ENCODE data around the gene NEK8. TPM values are rescaled to one million over a fixed set of nuclear protein-coding genes. Genes with fewer than 3 reads are reported as not detected.
A peak's percentile ranks its signal among the peaks of the same experiment; 100 is the strongest.

Gene NEK8
- total RNA-seq, 2 experiments from 2014 or later, result 3.6 to 3.9 TPM

DNA sequence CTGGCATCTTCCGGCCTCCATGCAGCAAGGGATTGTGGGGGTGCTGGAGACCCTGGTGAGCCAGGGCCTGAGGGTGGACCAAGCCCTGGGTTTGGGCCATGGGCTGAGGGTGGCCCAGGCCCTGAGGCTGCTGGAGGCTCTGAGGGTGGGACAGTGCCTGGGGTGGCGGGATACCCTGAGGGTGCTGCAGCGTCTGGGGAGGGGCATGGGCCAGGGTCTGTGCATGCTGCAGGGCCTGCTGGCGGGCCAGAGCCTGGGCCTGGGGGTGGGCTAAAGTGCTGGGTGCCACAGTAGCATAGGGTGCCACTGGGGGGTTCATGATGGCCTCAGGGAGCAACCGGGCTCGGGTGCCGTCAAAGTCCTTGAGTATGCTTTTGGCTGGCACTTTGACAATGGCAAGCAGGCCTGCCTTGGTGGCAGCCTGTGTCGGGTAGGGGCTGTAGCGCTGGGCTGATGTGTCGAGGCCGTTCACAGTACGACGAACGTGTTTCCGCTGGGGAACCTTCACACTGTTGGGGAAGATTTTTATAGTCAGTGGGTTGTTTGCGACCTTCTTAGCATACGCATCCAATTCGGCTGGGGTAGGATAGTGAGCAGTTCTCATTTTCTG, 30.8 kb downstream of the NEK8 start:
- intact Hi-C loops (cut with micrococcal nuclease), result no loop called here
- no peak for ATAC-seq
- Mint-ChIP-seq H3K4me1 (ENCODE audit: low read depth) (peaks cover 12% of the 10 kb centered on the region), H3K36me3 (ENCODE audit: low read depth) (peaks cover 12% of the 10 kb centered on the region), H3K4me3 (no peak overlapping the region), H3K9me3 (no peaks in the 10 kb centered on the region), H3K27ac (no peak overlapping the region), H3K27me3 (no peaks in the 10 kb centered on the region)
- CTCF ChIA-PET, result interaction anchor here (7.1 kb wide), 1 partner anchor 32 kb away, joined by 99 read pairs; the partner anchor contains the start of genes NEK8 and TLCD1
- TF ChIP-seq, protein P1, sequence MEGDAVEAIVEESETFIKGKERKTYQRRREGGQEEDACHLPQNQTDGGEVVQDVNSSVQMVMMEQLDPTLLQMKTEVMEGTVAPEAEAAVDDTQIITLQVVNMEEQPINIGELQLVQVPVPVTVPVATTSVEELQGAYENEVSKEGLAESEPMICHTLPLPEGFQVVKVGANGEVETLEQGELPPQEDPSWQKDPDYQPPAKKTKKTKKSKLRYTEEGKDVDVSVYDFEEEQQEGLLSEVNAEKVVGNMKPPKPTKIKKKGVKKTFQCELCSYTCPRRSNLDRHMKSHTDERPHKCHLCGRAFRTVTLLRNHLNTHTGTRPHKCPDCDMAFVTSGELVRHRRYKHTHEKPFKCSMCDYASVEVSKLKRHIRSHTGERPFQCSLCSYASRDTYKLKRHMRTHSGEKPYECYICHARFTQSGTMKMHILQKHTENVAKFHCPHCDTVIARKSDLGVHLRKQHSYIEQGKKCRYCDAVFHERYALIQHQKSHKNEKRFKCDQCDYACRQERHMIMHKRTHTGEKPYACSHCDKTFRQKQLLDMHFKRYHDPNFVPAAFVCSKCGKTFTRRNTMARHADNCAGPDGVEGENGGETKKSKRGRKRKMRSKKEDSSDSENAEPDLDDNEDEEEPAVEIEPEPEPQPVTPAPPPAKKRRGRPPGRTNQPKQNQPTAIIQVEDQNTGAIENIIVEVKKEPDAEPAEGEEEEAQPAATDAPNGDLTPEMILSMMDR (IDR thresholded peaks at IDR 0.05), result no peak
- no peak for DNase-seq
- POLR2A ChIA-PET, result interaction anchor here (1.3 kb wide), 1 partner anchor 123 kb away, joined by 3 read pairs; no protein-coding TSS in a partner anchor

DNA sequence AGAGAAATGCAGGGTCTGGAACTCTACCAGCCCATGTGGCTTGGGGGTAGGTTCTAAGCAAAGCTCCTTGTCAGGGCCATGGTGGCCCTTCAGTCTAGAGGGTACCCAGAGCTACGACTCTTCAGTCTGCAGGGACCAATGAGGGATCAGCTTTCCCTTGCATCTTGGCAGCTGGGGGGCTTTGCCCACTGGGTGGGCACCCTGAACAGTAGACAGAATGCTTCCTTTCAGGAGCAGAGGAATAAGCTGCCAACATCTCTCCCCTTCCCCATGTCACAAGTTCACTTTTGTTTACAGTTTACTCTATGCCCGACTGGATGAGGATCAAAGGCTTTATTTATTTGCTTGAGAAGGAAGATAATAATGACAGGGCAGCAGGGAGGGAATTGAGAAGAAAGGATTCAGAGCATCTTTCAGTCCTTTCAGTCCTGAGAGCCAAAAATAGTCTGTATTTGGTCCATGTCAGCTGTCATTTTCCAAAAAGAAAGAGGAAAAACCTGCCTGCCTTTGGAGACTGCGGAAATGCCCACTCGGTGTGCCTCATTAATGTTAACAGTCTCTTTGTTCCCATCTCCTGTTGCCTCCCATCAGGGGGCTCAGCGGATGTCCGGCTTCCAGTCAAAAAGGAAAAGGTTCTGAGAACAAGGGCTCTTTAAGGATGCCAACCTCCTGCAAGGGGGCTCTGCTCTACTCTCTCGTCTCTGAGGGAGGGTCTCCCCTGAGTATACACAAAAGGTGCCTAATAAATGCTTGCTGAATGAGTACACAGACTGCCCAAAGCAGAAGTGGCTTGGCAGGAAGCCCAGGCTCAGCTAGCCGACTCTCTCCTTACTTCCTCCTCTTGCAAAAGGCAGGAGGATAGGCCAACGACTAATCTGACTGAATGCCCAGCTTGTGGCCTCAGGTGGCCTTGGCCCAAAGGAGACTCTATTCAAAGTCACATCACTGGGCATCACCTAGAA, 32.3 kb downstream of the NEK8 start:
- Mint-ChIP-seq H3K27ac (no peak overlapping the region), H3K36me3 (ENCODE audit: low read depth) (peaks cover 10% of the 10 kb centered on the region), H3K4me1 (ENCODE audit: low read depth) (peaks cover 14% of the 10 kb centered on the region), H3K27me3 (no peaks in the 10 kb centered on the region), H3K4me3 (no peak overlapping the region), H3K9me3 (no peaks in the 10 kb centered on the region)
- TF ChIP-seq, protein P1 (IDR thresholded peaks at IDR 0.05), result no peak
- ChIA-PET CTCF (interaction anchor here (1.2 to 7.1 kb wide), 8 partner anchors 9 to 192 kb away, joined by 3 to 109 read pairs (median 31); partner anchors contain the start of genes NEK8, PHF12, TLCD1 and TRAF4), POLR2A (interaction anchor here (1.3 to 4.6 kb wide), 5 partner anchors 10 to 121 kb away, joined by 3 to 31 read pairs (median 8); partner anchors contain the start of gene RPL23A)
- ATAC-seq (no peak), DNase-seq (no peak)
- intact Hi-C loops (cut with micrococcal nuclease), result loop anchor here (5.0 kb wide), 1 partner anchor 34 kb away; the partner anchor contains the start of genes NEK8 and TLCD1

DNA sequence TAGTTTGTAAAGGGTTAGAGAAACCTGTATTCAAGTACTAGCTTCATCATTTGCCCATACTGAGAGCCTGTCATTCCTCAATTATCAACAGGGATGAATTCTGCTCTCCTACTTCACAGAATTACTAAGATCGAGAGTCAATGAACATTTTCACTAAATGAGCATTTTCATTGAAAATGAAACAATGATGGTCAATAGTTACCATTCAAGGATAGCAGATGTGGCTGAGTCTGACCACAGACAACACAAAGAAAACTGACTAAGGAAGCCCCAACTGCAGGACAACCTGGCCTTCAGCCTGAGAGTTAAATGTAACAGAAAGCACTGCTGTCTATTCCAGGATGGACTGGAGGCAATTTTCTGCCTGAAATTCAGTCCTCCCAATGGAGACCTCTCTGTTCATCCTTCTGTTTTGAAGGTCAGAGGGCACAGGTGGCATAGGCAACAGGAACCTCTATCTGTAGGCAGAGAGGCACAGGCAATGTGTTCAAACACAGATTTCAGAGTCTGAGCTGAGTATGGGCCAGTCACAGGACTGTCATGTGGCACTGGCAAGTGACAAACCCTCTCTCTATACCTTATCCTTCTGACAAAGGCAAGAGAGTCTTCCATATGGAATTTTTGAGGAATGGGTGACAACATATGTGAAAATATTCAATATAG, 34.7 kb downstream of the NEK8 start:
- intact Hi-C loops (cut with micrococcal nuclease), result loop anchor here (5.0 kb wide), 1 partner anchor 36 kb away; the partner anchor contains the start of genes NEK8 and TLCD1
- ChIA-PET POLR2A (interaction anchor here (0.8 to 4.6 kb wide), 10 partner anchors 9 to 135 kb away, joined by 3 to 31 read pairs (median 8); partner anchors contain the start of genes FLOT2 and RPL23A), CTCF (interaction anchor here (0.6 to 7.1 kb wide), 67 partner anchors 11 to 361 kb away, joined by 3 to 109 read pairs (median 7); partner anchors contain the start of genes DHRS13, FAM222B, FLOT2 and NEK8)
- TF ChIP-seq, protein P1 (IDR thresholded peaks at IDR 0.05), result no peak
- peaks cover 13% of the 10 kb centered on the region for H3K36me3 Mint-ChIP-seq (ENCODE audit: low read depth)
- no peak overlapping the region for H3K4me3 Mint-ChIP-seq
- no peaks in the 10 kb centered on the region for H3K9me3 Mint-ChIP-seq
- H3K27ac Mint-ChIP-seq, result no peak overlapping the region
- DNase-seq (no peak), ATAC-seq (peak; percentile 50)
- no peaks in the 10 kb centered on the region for H3K27me3 Mint-ChIP-seq
- H3K4me1 Mint-ChIP-seq (ENCODE audit: low read depth), result peaks cover 14% of the 10 kb centered on the region

DNA sequence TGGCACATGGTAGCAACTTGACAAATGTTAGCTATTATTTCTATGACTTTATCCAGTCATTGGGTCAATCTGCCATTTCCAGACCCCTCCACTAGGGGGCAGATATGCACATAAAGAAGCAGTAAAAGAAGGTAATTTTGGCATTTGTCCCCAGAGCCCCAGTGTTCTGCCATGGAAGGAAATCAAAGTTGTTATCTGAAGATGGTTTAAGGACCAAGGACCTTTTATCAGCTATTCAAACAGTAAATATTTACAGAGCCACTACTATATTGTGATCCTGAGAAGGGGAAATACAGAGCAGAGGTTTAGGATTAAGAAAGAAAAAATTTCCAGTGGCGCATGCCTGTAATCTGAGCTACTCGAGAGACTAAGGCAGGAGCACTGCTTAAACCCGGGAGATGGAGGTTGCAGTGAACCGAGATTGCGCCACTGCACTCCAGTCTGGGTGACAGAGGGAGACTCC, 35.2 kb downstream of the NEK8 start:
- H3K36me3 Mint-ChIP-seq (ENCODE audit: low read depth), result peaks cover 12% of the 10 kb centered on the region
- ATAC-seq, result peak; percentile 88
- DNase-seq, result peak; percentile 93
- H3K4me1 Mint-ChIP-seq (ENCODE audit: low read depth), result peaks cover 16% of the 10 kb centered on the region
- TF ChIP-seq, protein P1 (IDR thresholded peaks at IDR 0.05), result peak; percentile 97
- POLR2A ChIA-PET, result interaction anchor here (0.8 to 4.6 kb wide), 9 partner anchors 9 to 134 kb away, joined by 3 to 31 read pairs (median 12); partner anchors contain the start of genes FLOT2 and RPL23A
- CTCF ChIA-PET, result interaction anchor here (0.6 to 7.1 kb wide), 67 partner anchors 10 to 354 kb away, joined by 3 to 109 read pairs (median 7); partner anchors contain the start of genes DHRS13, FAM222B, FLOT2 and NEK8
- intact Hi-C loops (cut with micrococcal nuclease), result loop anchor here (5.0 kb wide), 1 partner anchor 37 kb away; the partner anchor contains the start of genes NEK8 and TLCD1
- no peaks in the 10 kb centered on the region for H3K9me3 Mint-ChIP-seq
- H3K4me3 Mint-ChIP-seq, result no peak overlapping the region
- H3K27me3 Mint-ChIP-seq, result no peaks in the 10 kb centered on the region
- no peak overlapping the region for H3K27ac Mint-ChIP-seq
